HG03039 (cell line): ENCODE data around the gene FBL.
"Not testable (repeated sequence)": the region's sequence is repeated elsewhere in the genome, so short reads cannot be mapped to it uniquely, and the experiment has no call there.

Source experiments
- ATAC-seq: cut with Tn5 transposase; IDR thresholded peaks from one replicate; pipeline ENCODE4 v1.9.1; 2021; ENCODE audit warnings: mild to moderate bottlenecking, moderate library complexity; ENCODE audit not compliant: unreplicated experiment

Gene FBL

DNA sequence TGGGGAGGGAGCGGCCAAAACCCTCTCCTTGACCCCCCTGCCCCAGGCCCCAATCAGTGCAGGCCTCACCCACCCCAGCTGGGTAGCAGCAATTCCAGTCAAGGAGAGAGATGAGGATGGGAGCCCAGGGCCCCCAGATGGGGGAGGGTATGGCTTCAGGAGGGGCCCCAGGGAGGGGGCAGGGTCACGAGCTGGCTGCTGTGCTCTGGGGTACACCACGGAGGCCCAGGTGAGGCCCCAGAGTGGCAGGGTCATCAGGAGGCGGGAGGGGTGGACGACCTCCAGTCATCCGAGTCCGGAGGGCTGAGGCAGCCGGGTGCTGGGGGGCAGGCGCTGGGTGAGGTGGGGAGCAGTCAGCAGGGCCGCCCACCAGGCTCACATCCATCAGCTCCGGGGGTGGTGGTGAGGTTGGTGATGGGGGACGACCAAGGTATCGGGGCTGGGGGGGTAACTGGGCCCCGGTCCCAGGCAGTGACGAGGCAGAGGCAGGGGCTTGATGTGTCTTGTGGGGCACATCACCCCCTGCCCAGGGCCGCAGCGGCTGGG is 20.6 kb downstream of the FBL start:
- ATAC-seq, result no peak

- ATAC-seq, result no peak
Observed at GRCh38 chr19:39825093-39825463, 21.1 kb downstream of the FBL start.

DNA sequence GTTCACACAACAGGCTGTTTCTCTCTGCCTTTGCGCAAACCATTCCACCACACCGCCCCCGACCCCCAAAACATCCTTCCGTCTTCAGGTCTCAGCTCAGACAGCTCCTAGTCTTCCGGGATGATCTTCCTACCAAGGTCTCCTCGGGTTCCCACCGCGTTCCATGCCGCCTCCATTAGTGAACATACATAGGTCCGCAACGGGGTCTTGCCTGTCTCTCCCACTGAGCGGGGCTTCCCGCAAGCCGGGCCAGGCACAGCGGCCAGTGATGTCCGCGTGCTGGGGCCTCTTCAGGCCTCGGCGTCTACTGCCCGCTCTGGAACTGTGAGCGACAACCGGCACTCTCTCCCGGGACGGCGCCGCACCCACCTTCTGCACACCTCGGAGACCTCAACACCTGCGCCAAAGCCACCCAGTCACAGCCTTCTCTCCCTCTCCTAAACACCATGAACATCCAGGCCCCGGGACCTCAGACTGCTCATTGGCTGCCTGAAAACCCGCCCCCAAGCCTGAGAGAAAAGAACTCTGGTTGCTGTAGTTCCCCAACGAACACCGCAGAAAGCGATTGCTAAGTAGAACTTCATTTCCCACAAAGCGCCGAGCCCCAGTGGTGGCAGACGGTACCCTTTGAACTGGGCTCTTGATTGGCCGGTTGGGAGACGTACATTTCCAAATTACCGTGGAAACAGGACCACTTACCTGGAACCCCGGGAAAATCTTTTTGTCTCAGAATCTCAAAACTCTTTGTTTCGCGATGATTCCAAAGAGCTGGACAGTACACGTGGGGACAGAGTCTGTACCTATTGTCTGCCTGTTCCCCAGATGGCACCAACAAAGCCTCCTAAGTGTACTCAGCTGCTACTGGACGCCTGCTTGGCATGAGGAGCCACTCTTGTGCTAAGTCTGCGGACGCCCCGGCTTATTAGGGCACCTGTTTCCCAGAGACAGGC is 21.8 kb downstream of the FBL start:
- ATAC-seq, result peak; percentile 77

DNA sequence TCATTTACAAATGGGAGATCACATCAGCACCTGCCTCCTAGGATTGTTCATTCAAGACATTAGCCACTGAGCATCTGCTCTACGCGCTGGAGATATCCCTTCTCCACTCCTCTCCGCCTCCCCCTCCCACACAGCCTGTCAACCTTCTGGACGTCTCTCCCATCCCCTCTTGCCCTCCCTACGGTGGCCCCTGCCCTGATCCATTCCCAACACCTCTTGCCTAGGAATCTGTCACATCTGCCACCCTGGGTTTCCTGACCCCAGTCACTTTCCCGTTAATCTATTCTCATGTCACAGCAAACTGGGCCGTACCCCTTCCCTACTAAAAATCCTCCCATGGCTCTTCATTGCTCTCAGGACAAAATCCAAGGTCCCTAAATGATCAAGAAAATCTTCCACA is 22.5 kb downstream of the FBL start:
- no peak for ATAC-seq

DNA sequence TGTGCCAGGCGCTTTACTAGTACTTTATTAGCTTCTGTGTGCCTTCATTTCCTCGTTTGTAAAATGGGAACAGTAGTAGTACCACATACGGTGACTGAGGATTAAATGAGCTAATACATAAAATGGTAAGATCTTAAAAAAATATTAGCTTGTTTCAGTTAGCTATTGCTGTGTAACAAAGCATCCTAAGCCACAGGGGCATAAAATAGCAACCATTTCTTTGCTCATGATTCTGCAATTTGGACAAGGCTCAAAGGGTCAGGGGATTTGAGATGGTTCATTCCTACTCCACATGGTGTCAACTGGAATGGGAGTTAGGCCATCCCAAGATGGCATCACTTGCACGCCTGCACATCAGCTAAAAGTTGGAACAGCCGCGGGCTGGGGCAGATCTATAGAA is 25.5 kb downstream of the FBL start:
- ATAC-seq, result no peak

GRCh38 chr19:39819786-39820185 is 26.4 kb downstream of the FBL start:
- no peak for ATAC-seq

GRCh38 chr19:39818626-39819097 is 27.5 kb downstream of the FBL start:
- ATAC-seq, result no peak

DNA sequence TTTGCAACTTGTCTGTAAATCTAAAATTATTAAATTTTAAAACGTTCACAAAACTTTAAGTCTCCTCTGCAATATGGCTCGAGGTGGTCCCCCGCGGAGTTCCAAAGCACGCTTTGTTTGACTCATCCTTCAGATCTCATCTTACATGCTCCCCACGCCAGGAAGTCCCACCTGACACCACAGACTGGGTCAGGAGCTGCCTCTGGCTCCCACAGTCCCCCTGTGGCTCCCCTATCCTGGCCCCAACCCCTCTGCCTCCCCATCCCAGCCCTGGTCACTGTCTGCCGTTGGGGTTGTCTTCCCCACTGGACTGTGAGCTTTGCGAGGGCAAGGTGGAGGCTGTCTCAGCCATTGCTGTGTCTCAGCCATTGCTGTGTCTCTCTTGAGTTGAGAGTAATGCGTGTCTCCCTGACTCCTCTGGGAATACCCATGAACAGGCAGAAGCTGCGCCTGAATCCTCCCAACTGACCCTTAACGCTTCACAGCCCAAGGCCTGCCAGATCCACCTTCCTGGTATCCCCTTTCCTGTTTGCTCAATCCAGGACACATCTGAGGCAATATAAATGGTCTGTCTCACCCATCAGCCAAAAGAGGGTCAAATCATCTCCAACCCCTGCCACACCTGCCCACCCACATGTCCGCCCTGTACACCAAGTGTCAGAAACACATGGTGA is 28.2 kb downstream of the FBL start:
- ATAC-seq, result no peak

GRCh38 chr19:39816287-39817048 is 29.7 kb downstream of the FBL start:
- no peak for ATAC-seq

DNA sequence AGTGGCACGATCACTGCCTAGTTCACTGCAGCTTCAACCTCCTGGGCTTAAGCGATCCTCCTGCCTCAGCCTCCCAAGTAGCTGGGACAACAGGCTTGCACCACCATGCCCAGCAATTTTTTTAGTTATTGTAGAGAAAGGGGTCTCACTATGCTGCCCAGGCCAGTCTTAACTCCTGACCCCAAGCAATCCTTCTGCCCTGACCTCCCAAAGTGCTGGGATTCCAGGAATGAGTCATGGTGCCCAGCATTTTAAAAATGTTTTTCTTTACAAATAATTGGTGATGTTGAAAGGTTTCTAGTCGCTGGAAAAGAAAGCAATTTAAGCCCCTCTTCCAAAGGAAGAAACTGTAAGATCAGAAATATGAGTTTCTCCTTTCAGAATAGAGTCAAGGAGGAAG is 31.6 kb downstream of the FBL start:
- no peak for ATAC-seq

DNA sequence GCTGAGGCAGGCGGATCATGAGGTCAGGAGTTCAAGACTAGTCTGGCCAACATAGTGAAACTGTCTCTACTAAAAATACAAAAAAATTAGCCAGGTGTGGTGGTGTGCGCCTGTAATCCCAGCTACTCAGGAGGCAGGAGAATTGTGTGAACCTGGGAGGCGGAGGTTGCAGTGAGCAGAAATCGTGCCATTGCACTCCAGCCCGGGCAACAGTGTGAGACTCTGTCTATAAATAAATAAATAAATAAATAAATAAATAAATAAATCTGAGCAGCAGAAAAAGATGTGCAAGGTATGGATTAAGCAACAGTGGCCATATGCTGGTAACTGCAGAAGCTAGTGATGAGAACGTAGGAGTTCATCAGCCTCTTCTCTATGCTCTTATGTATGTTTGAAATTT is 32.1 kb downstream of the FBL start:
- not testable (repeated sequence) for ATAC-seq

DNA sequence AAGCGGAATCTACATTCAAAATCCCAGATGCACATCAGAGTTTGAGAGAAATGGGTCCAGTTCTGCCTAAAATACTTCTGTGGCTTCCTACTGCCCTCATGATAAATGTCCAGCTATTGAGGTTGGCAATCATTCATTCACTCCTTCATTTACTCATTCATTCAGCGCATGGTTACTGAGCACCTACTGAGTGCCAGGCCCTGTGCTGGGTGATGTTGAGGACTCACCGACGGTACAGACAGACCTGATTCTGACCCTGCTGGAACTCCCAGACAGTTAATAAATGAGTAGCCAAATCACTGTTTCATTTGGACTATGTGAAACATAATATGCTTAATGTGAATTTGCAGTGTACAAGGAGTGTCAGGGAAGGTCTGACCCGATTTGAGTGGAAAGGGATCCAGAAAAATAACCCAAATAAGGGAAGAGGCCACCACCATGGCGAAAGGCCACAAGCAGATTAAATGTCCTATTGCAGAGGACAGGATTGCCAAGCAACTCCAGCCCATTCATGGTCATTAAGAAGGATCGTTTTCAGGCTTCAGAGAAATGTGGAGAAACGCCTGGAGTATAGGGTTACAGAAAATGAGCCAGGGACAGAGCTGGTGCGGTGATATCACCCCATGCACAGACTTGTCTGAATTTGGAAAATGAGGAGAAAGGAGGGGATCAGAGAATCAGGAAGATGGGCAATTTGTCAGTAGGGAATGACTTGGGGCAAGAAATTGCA is 32.8 kb downstream of the FBL start:
- no peak for ATAC-seq

DNA sequence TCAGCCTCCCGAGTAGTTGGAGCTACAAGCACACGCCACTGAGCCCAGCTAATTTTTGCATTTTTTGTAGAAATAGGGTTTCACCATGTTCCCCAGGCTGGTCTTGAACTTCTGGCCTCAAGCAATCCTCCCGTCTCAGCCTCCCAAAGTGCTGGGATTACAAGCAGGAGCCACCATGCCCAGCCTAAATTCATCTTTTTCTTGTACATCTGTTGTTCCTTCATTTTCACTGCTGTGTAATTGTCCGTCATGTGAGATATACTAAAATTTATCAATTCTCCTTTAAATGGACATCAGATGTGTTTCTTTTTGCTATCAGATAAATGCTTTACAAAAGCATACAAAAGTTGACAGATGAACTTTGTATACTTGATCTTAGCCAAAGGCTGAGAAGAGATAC is 35.1 kb downstream of the FBL start:
- ATAC-seq, result no peak

GRCh38 chr19:39810424-39810823 is 35.8 kb downstream of the FBL start:
- no peak for ATAC-seq

GRCh38 chr19:39809368-39809767 is 36.8 kb downstream of the FBL start:
- no peak for ATAC-seq

DNA sequence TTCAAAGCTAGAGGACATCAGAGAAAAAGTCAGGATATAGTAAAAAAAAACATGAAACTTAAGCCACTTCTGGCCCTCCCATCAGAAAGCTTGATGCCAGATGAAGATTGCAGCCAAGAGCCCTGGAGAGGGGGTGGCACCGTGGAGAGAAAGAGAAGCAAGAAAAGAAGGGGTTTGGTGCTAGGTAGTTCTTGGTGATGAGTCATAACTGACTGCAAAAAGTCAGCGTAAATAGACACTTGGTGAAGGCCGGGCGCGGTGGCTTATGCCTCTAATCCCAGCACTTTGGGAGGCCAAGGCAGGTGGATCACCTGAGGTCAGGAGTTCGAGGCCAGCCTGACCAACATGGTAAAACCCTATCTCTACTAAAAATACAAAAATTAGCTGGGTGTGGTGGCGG is 37.5 kb downstream of the FBL start:
- not testable (repeated sequence) for ATAC-seq

DNA sequence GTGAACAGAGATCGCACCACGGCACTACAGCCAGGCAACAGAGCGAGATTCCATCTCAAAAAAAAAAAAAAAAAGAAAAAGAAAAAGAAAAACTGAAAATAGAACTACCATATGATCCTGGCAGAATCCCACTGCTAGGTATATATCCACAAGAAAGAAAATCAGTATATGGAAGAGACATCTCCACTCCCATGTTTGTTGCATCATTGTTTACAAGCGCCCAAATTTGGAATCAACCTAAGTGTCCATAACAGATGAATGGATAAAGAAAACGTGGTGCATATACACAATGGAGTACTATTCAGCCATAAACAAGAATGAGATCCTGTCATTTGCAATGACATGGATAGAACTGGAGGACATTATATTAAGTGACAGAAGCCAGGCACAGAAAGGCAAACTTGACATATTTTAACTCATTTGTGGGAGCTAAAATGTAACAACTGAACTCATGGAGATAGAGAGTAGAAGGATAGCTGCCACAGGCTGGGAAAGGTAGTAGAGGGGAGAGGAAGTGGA is 38.3 kb downstream of the FBL start:
- no peak for ATAC-seq

GRCh38 chr19:39805104-39805503 is 41.1 kb downstream of the FBL start:
- ATAC-seq, result no peak

GRCh38 chr19:39802958-39803357 is 43.2 kb downstream of the FBL start:
- no peak for ATAC-seq

DNA sequence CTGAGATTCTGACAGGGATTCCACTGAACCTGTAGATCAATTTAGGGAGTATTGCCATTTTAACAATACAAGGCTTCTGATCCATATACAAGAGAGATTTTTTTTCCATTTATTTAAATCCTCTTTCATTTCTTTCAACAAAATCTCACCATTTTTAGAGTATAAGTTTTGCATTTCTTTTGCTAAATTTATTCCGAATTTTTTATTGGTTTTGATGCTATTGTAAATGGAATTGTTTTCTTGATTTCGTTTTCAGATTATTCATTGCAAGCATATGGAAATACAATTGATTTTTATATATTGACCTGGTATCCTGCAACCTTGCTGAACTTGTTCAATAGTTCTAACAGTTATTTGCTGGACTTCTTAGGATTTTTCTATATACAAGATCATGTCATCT is 49.1 kb downstream of the FBL start:
- ATAC-seq, result no peak
